Ishikawa (cell line): ENCODE results near the gene SIGLEC12.

Source experiments
- CEBPB ChIP-seq: IDR thresholded peaks from 2 replicates; pipeline ENCODE4 v1.6.1; 2012
- EGR1 ChIP-seq: IDR thresholded peaks from 2 replicates; pipeline ENCODE4 v1.6.1; 2012
- TAF1 ChIP-seq: IDR thresholded peaks from 2 replicates; pipeline ENCODE4 v1.6.1; 2012; ENCODE audit warnings: low read depth, mild to moderate bottlenecking
- TF ChIP-seq, protein P1 (sequence below): IDR thresholded peaks from 2 replicates; pipeline ENCODE4 v1.6.1; 2012

DNA sequence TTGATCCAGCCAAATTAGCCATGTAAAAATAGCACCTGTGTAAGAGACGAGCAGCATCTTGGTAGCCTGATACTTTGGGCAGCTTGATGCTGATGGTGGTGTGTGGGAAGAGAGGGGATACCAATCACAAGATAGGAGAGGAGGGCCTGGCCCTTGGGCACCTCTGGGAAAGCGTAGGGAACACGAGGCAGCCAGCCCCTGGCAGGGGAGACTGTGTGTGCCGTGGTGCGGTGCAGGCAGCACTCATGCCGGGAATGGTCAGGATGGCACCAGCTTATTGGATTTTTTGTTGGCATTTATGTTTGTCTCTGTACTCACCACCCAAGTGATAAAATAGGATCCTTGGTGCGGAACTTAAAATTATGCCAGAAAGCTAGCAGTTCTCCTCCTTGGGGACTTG is 53.6 kb downstream of the SIGLEC12 start:
- TF ChIP-seq, protein P1, sequence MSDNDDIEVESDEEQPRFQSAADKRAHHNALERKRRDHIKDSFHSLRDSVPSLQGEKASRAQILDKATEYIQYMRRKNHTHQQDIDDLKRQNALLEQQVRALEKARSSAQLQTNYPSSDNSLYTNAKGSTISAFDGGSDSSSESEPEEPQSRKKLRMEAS = no peak
- TF ChIP-seq EGR1 (no peak), CEBPB (no peak), TAF1 (no peak)
